ENCODE measurements around the gene NTNG1. TPM values are rescaled to one million over a fixed set of nuclear protein-coding genes. Genes with fewer than 3 reads are reported as not detected.

NTNG1 gene
- total RNA-seq, 1 donor from 2014 or later: 0.79 TPM

GRCh38 chr1:107267489-107267888, 126.7 kb downstream of the NTNG1 start:
- H3K9me3 Mint-ChIP-seq: no peaks in the 10 kb centered on the region
- no peaks in the 10 kb centered on the region for H3K4me1 Mint-ChIP-seq
- H3K27ac ChIP-seq: no peak overlapping the region
- no peak overlapping the region for H3K4me3 ChIP-seq
- H3K9ac ChIP-seq: no peak overlapping the region
- H3K27me3 Mint-ChIP-seq (ENCODE audit: insufficient read depth, low read depth): peaks cover 2% of the 10 kb centered on the region
- H2AFZ ChIP-seq (replicated peaks): no peak overlapping the region
- H3K4me2 ChIP-seq: no peak overlapping the region
- DNase-seq (ENCODE audit: low spot score): no peak
- H3K4me3 Mint-ChIP-seq: no peak overlapping the region
- no peaks in the 10 kb centered on the region for H4K20me1 ChIP-seq (ENCODE audit: low read depth)
- no peaks in the 10 kb centered on the region for H3K36me3 ChIP-seq
- no peaks in the 10 kb centered on the region for H3K79me2 ChIP-seq (ENCODE audit: low read depth)
- H3K27me3 ChIP-seq: no peaks in the 10 kb centered on the region
- TF ChIP-seq CTCF (IDR thresholded peaks at IDR 0.05): no peak
- TF ChIP-seq EZH2 (IDR thresholded peaks at IDR 0.05): no peak
- no peak for TF ChIP-seq EZH2phosphoT487 (IDR thresholded peaks at IDR 0.05)
- no peaks in the 10 kb centered on the region for H3F3A ChIP-seq (ENCODE audit: low read depth)
- no peaks in the 10 kb centered on the region for H3K4me1 ChIP-seq
- H3K36me3 Mint-ChIP-seq: no peaks in the 10 kb centered on the region
- no peaks in the 10 kb centered on the region for H3K9me3 ChIP-seq (ENCODE audit: low read depth)
- H3K27ac Mint-ChIP-seq: no peak overlapping the region

GRCh38 chr1:107272321-107272720, 131.5 kb downstream of the NTNG1 start:
- TF ChIP-seq EZH2phosphoT487 (IDR thresholded peaks at IDR 0.05) (no peak), EZH2 (IDR thresholded peaks at IDR 0.05) (no peak), CTCF (IDR thresholded peaks at IDR 0.05) (no peak)
- H3K4me1 ChIP-seq: no peaks in the 10 kb centered on the region
- no peaks in the 10 kb centered on the region for H3K36me3 Mint-ChIP-seq
- no peaks in the 10 kb centered on the region for H3K27me3 ChIP-seq
- no peak overlapping the region for H3K9ac ChIP-seq
- no peak overlapping the region for H3K27ac ChIP-seq
- H3K27ac Mint-ChIP-seq: no peak overlapping the region
- H3F3A ChIP-seq (ENCODE audit: low read depth): no peaks in the 10 kb centered on the region
- H3K27me3 Mint-ChIP-seq (ENCODE audit: insufficient read depth, low read depth): peaks cover 2% of the 10 kb centered on the region
- no peaks in the 10 kb centered on the region for H3K9me3 ChIP-seq (ENCODE audit: low read depth)
- no peaks in the 10 kb centered on the region for H3K36me3 ChIP-seq
- no peak overlapping the region for H3K4me3 ChIP-seq
- no peak for DNase-seq (ENCODE audit: low spot score)
- H3K4me1 Mint-ChIP-seq: peaks cover 10% of the 10 kb centered on the region
- no peak overlapping the region for H2AFZ ChIP-seq (replicated peaks)
- no peak overlapping the region for H3K4me3 Mint-ChIP-seq
- no peak overlapping the region for H3K4me2 ChIP-seq
- no peaks in the 10 kb centered on the region for H4K20me1 ChIP-seq (ENCODE audit: low read depth)
- H3K79me2 ChIP-seq (ENCODE audit: low read depth): no peaks in the 10 kb centered on the region
- H3K9me3 Mint-ChIP-seq: no peaks in the 10 kb centered on the region

GRCh38 chr1:107273515-107273914, 132.7 kb downstream of the NTNG1 start:
- Mint-ChIP-seq H3K4me3 (no peak overlapping the region), H3K27ac (no peak overlapping the region), H3K9me3 (no peaks in the 10 kb centered on the region), H3K36me3 (no peaks in the 10 kb centered on the region), H3K27me3 (ENCODE audit: insufficient read depth, low read depth) (peaks cover 2% of the 10 kb centered on the region), H3K4me1 (peaks cover 14% of the 10 kb centered on the region)
- Histone ChIP-seq H3K4me1 (no peaks in the 10 kb centered on the region), H3K4me3 (no peak overlapping the region), H2AFZ (replicated peaks) (no peak overlapping the region), H3K9me3 (ENCODE audit: low read depth) (no peaks in the 10 kb centered on the region), H3K27ac (no peak overlapping the region), H3K79me2 (ENCODE audit: low read depth) (no peaks in the 10 kb centered on the region), H3K9ac (no peak overlapping the region), H3K36me3 (no peaks in the 10 kb centered on the region), H3F3A (ENCODE audit: low read depth) (no peaks in the 10 kb centered on the region), H3K27me3 (no peaks in the 10 kb centered on the region), H4K20me1 (ENCODE audit: low read depth) (no peaks in the 10 kb centered on the region), H3K4me2 (no peak overlapping the region)
- TF ChIP-seq EZH2phosphoT487 (IDR thresholded peaks at IDR 0.05): no peak
- no peak for TF ChIP-seq CTCF (IDR thresholded peaks at IDR 0.05)
- TF ChIP-seq EZH2 (IDR thresholded peaks at IDR 0.05): no peak
- DNase-seq (ENCODE audit: low spot score): no peak

Measured in neural progenitor cell (in vitro differentiated cells).